Measurements from ENCODE around the gene FSTL5. TPM values are rescaled to one million over a fixed set of nuclear protein-coding genes. Genes with fewer than 3 reads are reported as not detected.
A peak's percentile ranks its signal among the peaks of the same experiment; 100 is the strongest.

The FSTL5 gene
- total and polyA plus RNA-seq, 9 donors = 1.2 to 12.3 (median 2.8) TPM

DNA sequence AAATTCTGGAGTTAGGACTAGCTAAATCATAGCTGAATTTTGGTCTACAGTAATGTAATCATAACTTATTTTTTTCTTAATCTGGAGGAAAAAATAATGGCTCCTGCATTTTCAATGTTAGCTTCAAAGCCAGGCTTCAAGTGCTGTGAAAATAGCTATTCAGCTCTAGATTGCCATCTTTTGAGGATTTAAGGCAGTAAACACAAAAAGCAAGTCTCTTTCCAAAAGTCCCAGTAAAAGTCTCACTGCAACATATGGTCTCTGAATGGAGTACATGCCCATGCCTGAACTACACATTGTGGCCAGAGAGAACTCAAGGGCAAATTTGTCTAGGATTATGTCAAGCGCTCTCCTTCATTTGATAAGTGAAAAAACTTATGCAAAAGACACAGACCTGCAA, 720.9 kb downstream of the FSTL5 start:
- Histone ChIP-seq H3K9me3 (replicated peaks; ENCODE audit: control insufficient read depth, low read depth, low read length) (no peaks in the 10 kb centered on the region), H3K27ac (ENCODE audit: low read length) (no peak overlapping the region), H3K27me3 (ENCODE audit: control insufficient read depth, insufficient read depth, low read length) (no peaks in the 10 kb centered on the region), H3K4me3 (ENCODE audit: low read length) (no peak overlapping the region), H3K4me1 (ENCODE audit: control insufficient read depth, insufficient read depth, low read length) (no peaks in the 10 kb centered on the region), H3K36me3 (ENCODE audit: control insufficient read depth, insufficient read depth, low read length) (no peaks in the 10 kb centered on the region)
- no CpG with 5 or more reads among the region's 1 CpG for WGBS (ENCODE audit: insufficient coverage)
- DNase-seq = peak; percentile 24

GRCh38 chr4:161438096-161438495, 725.7 kb downstream of the FSTL5 start:
- H3K27me3 ChIP-seq (ENCODE audit: control insufficient read depth, insufficient read depth, low read length) = no peaks in the 10 kb centered on the region
- no peak overlapping the region for H3K4me3 ChIP-seq (ENCODE audit: low read length)
- H3K27ac ChIP-seq (ENCODE audit: low read length) = no peak overlapping the region
- H3K36me3 ChIP-seq (ENCODE audit: control insufficient read depth, insufficient read depth, low read length) = no peaks in the 10 kb centered on the region
- DNase-seq = no peak
- H3K4me1 ChIP-seq (ENCODE audit: control insufficient read depth, insufficient read depth, low read length) = no peaks in the 10 kb centered on the region
- H3K9me3 ChIP-seq (replicated peaks; ENCODE audit: control insufficient read depth, low read depth, low read length) = peaks cover 2% of the 10 kb centered on the region
- 100% methylated on average over 2 of the region's 2 CpGs for WGBS (ENCODE audit: insufficient coverage)

DNA sequence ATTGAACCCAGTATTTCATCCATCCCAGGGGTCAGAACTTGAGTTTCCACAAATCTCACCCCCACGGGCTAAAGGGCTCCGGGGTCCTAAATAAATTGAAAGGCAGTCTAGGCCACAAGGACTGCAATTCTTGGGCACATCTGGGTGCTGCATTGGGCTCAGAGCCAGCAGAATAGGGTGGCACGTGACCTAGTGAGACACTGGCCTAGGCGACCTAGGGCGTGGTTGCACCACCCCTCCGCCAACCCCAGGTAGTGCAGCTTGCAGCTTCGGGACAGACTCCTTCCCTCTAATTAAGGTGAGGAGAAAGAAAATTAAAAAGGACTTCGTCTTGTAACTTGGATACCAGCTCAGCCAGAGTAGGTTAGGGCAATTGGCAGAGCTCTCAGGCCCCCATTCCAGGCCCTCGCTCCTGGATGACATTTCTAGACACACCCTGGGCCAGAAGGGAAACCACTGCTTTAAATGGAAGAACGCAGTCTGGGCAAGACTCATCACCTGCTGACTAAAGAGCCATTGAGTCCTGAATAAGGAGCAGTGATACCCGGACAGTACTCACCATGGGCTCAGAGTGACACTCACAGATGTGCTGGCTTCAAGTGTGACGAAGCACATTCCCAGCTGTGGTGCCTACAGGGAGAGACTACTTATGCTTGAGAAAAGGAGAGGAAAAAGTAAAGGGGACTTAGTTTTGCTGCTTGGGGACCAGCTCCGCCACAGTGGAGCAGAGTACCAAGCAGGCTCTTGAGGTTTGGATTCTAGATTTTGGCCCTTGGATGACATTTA, 735.4 kb downstream of the FSTL5 start:
- DNase-seq = peak; percentile 18
- WGBS (ENCODE audit: insufficient coverage) = 81% methylated on average over 9 of the region's 13 CpGs
- H3K9me3 ChIP-seq (replicated peaks; ENCODE audit: control insufficient read depth, low read depth, low read length) = no peaks in the 10 kb centered on the region

GRCh38 chr4:161419822-161420221, 744.0 kb downstream of the FSTL5 start:
- Histone ChIP-seq H3K9me3 (replicated peaks; ENCODE audit: control insufficient read depth, low read depth, low read length) (no peaks in the 10 kb centered on the region), H3K27me3 (ENCODE audit: control insufficient read depth, insufficient read depth, low read length) (no peaks in the 10 kb centered on the region), H3K36me3 (ENCODE audit: control insufficient read depth, insufficient read depth, low read length) (no peaks in the 10 kb centered on the region), H3K4me3 (ENCODE audit: low read length) (no peak overlapping the region), H3K4me1 (ENCODE audit: control insufficient read depth, insufficient read depth, low read length) (no peaks in the 10 kb centered on the region), H3K27ac (ENCODE audit: low read length) (no peak overlapping the region)
- peak; percentile 53 for DNase-seq
- no CpG with 5 or more reads among the region's 1 CpG for WGBS (ENCODE audit: insufficient coverage)

More for the DNA sequence above, 735.4 kb downstream of the FSTL5 start:
- no peaks in the 10 kb centered on the region for H3K27me3 ChIP-seq (ENCODE audit: control insufficient read depth, insufficient read depth, low read length)
- no peaks in the 10 kb centered on the region for H3K36me3 ChIP-seq (ENCODE audit: control insufficient read depth, insufficient read depth, low read length)
- H3K4me1 ChIP-seq (ENCODE audit: control insufficient read depth, insufficient read depth, low read length) = no peaks in the 10 kb centered on the region
- H3K27ac ChIP-seq (ENCODE audit: low read length) = no peak overlapping the region
- no peak overlapping the region for H3K4me3 ChIP-seq (ENCODE audit: low read length)

GRCh38 chr4:161411901-161412300, 751.9 kb downstream of the FSTL5 start:
- H3K27me3 ChIP-seq (ENCODE audit: control insufficient read depth, insufficient read depth, low read length) = no peaks in the 10 kb centered on the region
- H3K27ac ChIP-seq (ENCODE audit: low read length) = no peak overlapping the region
- no CpG with 5 or more reads among the region's 1 CpG for WGBS (ENCODE audit: insufficient coverage)
- no peak for DNase-seq
- H3K4me1 ChIP-seq (ENCODE audit: control insufficient read depth, insufficient read depth, low read length) = no peaks in the 10 kb centered on the region
- H3K36me3 ChIP-seq (ENCODE audit: control insufficient read depth, insufficient read depth, low read length) = no peaks in the 10 kb centered on the region
- no peak overlapping the region for H3K4me3 ChIP-seq (ENCODE audit: low read length)
- peaks cover 2% of the 10 kb centered on the region for H3K9me3 ChIP-seq (replicated peaks; ENCODE audit: control insufficient read depth, low read depth, low read length)

- Histone ChIP-seq H3K36me3 (ENCODE audit: control insufficient read depth, insufficient read depth, low read length) (no peaks in the 10 kb centered on the region), H3K4me1 (ENCODE audit: control insufficient read depth, insufficient read depth, low read length) (no peaks in the 10 kb centered on the region), H3K27ac (ENCODE audit: low read length) (no peak overlapping the region), H3K4me3 (ENCODE audit: low read length) (no peak overlapping the region), H3K27me3 (ENCODE audit: control insufficient read depth, insufficient read depth, low read length) (no peaks in the 10 kb centered on the region), H3K9me3 (replicated peaks; ENCODE audit: control insufficient read depth, low read depth, low read length) (peaks cover 2% of the 10 kb centered on the region)
- no peak for DNase-seq
- no CpG with 5 or more reads among the region's 9 CpGs for WGBS (ENCODE audit: insufficient coverage)
Measured at GRCh38 chr4:161404346-161405110, 759.3 kb downstream of the FSTL5 start.

- H3K27ac ChIP-seq (ENCODE audit: low read length) = no peak overlapping the region
- DNase-seq = no peak
- H3K9me3 ChIP-seq (replicated peaks; ENCODE audit: control insufficient read depth, low read depth, low read length) = peaks cover 2% of the 10 kb centered on the region
- no peaks in the 10 kb centered on the region for H3K27me3 ChIP-seq (ENCODE audit: control insufficient read depth, insufficient read depth, low read length)
- WGBS (ENCODE audit: insufficient coverage) = 90% methylated on average over 2 of the region's 3 CpGs
- no peaks in the 10 kb centered on the region for H3K36me3 ChIP-seq (ENCODE audit: control insufficient read depth, insufficient read depth, low read length)
- no peaks in the 10 kb centered on the region for H3K4me1 ChIP-seq (ENCODE audit: control insufficient read depth, insufficient read depth, low read length)
- H3K4me3 ChIP-seq (ENCODE audit: low read length) = no peak overlapping the region
Measured at GRCh38 chr4:161403781-161404180, 760.0 kb downstream of the FSTL5 start.

DNA sequence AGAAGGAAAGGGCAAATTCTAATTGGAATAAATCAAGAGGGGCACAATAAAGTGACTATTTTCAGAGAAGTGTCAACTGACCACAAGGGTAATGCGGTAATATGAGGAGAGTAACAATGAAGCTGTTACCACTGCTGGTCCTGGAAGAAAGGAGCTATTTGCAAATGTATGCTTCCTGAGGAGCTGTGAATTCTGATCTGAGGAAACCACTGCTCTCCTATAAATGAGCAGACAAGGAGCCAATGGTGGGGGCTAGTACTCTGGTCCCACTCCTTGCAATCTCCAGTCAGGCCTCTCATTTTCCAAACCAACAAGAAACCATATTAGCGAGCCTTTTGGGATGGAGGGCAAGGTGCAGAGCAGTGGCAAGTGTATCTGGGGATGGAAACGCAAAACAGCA, 770.2 kb downstream of the FSTL5 start:
- no peaks in the 10 kb centered on the region for H3K36me3 ChIP-seq (ENCODE audit: control insufficient read depth, insufficient read depth, low read length)
- H3K4me3 ChIP-seq (ENCODE audit: low read length) = no peak overlapping the region
- no peaks in the 10 kb centered on the region for H3K9me3 ChIP-seq (replicated peaks; ENCODE audit: control insufficient read depth, low read depth, low read length)
- H3K4me1 ChIP-seq (ENCODE audit: control insufficient read depth, insufficient read depth, low read length) = no peaks in the 10 kb centered on the region
- no peaks in the 10 kb centered on the region for H3K27me3 ChIP-seq (ENCODE audit: control insufficient read depth, insufficient read depth, low read length)
- H3K27ac ChIP-seq (ENCODE audit: low read length) = no peak overlapping the region
- 86% methylated on average over 1 of the region's 3 CpGs for WGBS (ENCODE audit: insufficient coverage)
- no peak for DNase-seq

DNA sequence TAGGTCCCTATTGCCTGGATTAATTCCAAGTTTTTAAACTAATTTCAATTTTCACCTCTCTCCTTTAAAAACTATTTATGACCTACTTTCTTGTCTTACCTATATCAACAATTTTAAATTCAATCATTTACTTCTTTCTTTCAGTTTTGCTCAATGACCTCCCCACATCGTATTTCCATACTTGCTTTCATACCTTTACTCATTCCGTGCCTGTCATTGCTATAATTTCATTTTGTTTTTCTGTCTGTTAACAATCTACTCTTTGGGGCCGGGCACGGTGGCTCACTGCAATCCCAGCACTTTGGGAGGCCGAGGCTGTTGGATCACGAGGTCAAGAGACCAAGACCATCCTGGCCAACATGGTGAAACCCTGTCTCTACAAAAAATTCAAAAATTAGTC, 781.1 kb downstream of the FSTL5 start:
- Histone ChIP-seq H3K9me3 (replicated peaks; ENCODE audit: control insufficient read depth, low read depth, low read length) (no peaks in the 10 kb centered on the region), H3K27me3 (ENCODE audit: control insufficient read depth, insufficient read depth, low read length) (no peaks in the 10 kb centered on the region), H3K36me3 (ENCODE audit: control insufficient read depth, insufficient read depth, low read length) (no peaks in the 10 kb centered on the region), H3K4me3 (ENCODE audit: low read length) (no peak overlapping the region), H3K4me1 (ENCODE audit: control insufficient read depth, insufficient read depth, low read length) (no peaks in the 10 kb centered on the region), H3K27ac (ENCODE audit: low read length) (no peak overlapping the region)
- DNase-seq = no peak
- 72% methylated on average over 4 of the region's 6 CpGs for WGBS (ENCODE audit: insufficient coverage)

GRCh38 chr4:161376275-161376674, 787.5 kb downstream of the FSTL5 start:
- H3K27ac ChIP-seq (ENCODE audit: low read length) = no peak overlapping the region
- no peak for DNase-seq
- no peak overlapping the region for H3K4me3 ChIP-seq (ENCODE audit: low read length)
- H3K4me1 ChIP-seq (ENCODE audit: control insufficient read depth, insufficient read depth, low read length) = no peaks in the 10 kb centered on the region
- no peaks in the 10 kb centered on the region for H3K27me3 ChIP-seq (ENCODE audit: control insufficient read depth, insufficient read depth, low read length)
- H3K36me3 ChIP-seq (ENCODE audit: control insufficient read depth, insufficient read depth, low read length) = no peaks in the 10 kb centered on the region
- H3K9me3 ChIP-seq (replicated peaks; ENCODE audit: control insufficient read depth, low read depth, low read length) = peaks cover 4% of the 10 kb centered on the region
